Skeletal muscle cell (primary cell): ENCODE results near the gene GPBAR1.
A peak's percentile ranks its signal among the peaks of the same experiment; 100 is the strongest.

Experiments
- DNase-seq: peaks from one replicate; pipeline ENCODE4 v3.0.0-alpha.2; 2010; ENCODE audit warnings: low read depth
- H3K4me3 ChIP-seq: 2 replicates; pipeline ENCODE4 v1.5.1; 2011; ENCODE audit warnings: low read depth, mild to moderate bottlenecking, control low read depth, low read length, moderate library complexity

Gene GPBAR1

DNA sequence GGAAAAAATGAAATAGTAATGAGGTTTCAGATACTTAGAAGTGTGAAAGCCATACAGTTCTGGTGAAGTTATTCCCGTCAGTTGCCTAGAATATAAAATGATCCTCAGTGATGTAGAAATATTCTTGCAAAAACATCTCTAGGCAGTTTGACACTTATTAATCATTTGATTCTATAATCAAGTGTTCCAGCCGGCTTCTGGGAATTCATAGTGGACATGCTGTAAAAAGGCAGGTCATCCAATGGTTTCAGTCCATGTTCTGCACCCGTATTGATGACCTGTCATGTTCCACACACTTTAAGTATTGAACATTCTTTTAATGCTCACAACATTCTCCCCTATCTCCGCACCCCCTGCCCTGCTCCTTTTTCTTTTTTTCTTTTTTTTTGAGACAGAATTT, 24.0 kb upstream of the GPBAR1 start:
- H3K4me3 ChIP-seq, result no peak overlapping the region
- no peak for DNase-seq

DNA sequence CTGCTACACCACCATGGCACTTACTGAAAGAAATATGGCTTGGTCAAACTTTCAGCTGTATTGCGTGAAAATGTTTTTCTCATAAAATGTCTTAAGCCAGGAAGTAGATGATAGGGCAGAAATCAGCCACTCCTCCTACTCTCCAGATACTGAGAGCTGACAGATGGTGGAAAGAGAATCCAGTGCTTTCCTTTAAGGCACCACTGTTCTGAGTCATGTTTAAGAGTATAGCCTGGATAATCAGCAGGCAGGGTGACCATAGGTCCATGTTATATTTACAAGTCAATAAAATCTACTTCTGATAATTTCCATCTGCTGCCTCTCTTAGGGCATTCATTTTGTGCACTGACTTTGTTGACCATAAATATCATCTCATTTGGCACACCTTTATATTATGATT, 21.9 kb upstream of the GPBAR1 start:
- no peak overlapping the region for H3K4me3 ChIP-seq
- no peak for DNase-seq

DNA sequence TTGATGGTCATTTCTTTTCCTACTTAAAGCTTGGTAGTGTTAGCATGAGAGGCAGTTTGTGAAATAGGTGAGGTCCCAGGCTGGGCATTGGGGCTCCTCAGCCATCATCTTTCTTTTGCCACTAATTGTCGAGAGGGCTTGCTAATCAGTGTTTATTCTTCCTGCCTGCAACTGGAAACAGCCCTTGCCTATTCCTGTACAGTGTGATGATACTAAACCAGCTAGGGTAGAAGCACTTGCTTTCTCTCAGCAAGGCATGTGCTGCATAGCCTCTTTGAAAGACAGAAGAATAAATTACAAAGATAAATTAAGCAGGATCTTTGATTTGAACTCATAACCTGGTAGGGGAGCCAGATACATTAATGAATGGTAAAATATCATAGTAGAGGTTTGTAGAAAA, 16.6 kb upstream of the GPBAR1 start:
- no peak for DNase-seq
- no peak overlapping the region for H3K4me3 ChIP-seq

DNA sequence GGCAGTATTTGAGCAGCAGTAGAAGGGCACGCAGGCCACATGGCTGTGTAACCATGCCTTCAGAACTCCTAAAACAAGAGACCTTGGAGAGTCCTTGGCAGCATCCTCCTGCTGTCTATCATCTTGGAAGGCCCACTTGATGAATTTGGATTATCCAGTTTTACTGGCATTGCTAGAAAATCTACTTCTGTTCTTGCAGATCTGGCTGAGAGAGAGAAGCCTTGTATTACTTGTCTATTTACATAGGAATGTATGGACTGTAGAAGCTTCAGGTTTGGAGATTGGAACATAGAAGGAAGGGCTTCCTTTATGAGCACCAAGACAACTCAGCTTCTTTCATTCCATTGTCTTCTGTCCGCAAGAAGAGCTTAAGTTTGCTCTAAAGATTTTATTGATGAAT, 16.1 kb upstream of the GPBAR1 start:
- no peak for DNase-seq
- H3K4me3 ChIP-seq, result no peak overlapping the region

DNA sequence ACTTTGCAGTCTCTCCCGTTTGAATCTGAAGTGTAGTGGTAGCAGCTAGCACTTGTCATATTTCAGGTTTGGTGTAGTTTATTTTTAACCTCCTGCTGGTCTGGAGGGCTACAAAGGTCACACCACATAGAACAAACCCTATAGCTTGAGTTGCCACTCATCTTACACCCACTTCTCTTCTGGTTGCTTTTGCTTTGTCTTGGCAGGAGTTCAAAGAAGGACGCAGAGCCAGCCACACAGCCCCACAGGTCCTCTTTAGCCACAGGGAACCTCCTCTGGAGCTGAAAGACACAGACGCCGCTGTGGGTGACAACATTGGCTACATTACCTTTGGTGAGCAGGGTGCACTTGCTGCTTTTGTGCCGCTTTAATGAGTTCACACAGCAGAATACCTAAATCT, 15.6 kb upstream of the GPBAR1 start:
- no peak for DNase-seq
- no peak overlapping the region for H3K4me3 ChIP-seq

DNA sequence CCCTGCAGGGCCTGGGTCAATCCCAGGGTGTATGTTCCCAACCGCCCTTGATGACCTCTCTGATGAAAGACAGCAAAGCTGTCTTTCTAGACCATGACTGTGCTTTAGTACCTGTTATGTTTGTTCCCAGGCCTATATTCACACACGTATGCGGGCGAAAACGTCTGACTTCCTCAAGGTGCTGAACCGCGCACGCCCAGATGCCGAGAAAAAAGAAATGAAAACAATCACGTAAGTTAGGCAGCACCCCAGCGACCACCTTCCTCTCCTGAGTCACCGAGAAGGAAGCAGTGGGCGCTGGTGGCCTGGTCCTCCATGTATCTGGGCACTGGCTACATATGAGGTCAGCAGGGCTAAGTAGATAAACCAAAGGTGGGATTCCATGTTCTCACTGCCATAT, 11.1 kb upstream of the GPBAR1 start:
- DNase-seq, result no peak
- no peak overlapping the region for H3K4me3 ChIP-seq

DNA sequence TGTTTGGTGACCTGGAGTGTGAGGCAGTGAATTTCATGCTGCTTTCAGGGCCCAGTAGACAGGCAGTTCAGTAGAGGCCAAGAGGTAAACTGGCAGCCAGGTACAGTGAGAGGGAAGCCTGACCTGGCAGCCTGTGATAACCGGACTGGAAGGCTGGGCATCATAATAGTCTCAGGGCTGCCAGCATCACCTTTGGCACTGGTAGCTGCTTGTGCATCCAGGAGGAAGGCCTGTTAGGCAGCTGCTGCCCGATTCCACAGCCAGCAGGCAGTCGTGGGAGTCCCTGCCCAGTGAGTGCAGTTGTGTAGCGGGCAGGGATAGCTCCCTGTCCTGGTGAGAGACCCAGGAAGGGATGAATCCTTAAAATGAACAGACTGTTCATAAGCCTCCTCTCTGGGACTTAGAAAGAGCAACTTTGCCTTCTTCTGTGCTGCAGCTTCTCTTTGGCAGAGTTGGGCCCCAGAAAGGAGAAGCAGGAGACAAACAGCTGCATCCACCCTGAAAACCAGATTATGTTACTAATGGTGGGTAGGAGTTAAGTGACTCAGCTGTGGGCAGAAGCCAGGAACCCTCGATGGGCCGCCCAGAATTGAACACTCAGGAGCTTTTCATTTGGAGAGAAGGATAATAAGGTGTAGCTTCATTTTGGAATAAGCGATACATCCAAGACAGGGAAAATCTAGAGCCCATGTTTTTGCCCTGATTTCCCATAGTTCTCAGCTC, 8.1 kb upstream of the GPBAR1 start:
- no peak for DNase-seq
- H3K4me3 ChIP-seq, result no peak overlapping the region

DNA sequence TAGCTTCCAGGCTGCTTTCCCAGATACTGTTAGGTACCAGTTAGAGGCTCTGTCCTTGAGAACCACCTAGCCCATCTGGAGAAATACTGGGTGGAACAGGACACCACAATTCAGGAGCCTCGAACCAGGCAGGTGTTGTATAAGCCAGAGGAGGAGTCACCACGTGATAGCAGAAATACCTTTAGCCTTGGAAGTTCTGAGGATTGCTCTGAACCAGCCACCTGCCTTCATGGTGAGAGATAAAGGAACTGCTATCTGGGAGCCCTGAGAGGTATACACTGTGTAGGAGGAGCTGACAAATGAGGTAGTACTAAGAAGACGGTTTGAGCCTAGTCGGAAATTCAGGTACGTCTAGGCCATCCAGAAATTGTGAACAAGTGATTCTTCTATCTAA, 7.6 kb upstream of the GPBAR1 start:
- DNase-seq, result no peak

DNA sequence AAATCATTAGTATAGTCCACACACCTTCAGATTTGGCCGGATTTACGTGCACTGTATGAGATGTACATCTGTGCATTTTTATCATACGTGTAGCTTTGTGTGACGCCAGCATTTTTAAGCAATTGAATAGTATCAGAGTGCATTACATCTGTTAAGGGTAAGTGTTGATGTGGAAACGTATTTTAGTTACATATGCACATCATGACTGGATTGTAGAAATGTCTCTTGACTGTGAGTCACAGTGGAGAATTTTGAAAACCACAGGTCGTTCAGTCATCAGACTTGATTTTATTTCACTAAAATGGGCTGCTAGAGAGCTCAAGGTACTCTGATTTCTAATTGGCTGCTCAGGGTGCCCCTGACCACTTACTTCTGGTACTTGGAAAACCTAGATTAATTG, 5.4 kb upstream of the GPBAR1 start:
- no peak for DNase-seq
- H3K4me3 ChIP-seq, result no peak overlapping the region

More for the DNA sequence above, 7.6 kb upstream of the GPBAR1 start:
- H3K4me3 ChIP-seq, result no peak overlapping the region

DNA sequence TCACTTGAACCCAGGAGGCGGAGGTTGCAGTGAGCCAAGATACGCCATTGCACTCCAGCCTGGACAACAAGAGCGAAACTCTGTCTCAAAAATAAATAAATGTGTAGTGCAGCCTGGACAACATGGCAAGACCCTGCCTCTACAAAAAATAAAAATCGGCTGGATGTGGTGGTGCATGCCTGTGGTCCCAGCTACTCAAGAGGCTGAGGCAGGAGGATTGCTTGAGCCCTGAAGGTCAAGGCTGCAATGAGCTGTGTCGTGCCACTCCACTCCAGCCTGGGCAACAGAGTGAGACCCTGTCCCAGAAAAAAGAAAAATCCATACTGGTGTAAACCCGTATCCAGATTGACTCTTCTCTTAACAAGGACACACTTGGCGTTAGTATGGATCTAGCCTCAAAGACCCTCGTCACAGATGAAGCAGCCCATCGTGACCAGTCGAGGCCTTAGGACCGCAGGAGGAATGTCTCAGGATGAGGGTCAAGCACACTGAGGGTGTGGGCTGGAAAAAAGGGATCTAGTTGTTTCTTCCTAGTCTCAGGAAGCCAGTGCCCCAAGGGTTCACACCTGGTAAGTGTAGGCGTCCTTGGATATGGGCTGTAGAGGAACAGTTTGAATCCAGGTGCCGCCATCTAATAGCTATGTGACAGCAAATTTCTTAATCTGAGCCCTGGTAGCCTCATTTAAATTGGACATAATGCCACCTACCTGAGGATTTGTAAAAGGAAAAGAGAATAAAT, 4.0 kb upstream of the GPBAR1 start:
- no peak for DNase-seq

DNA sequence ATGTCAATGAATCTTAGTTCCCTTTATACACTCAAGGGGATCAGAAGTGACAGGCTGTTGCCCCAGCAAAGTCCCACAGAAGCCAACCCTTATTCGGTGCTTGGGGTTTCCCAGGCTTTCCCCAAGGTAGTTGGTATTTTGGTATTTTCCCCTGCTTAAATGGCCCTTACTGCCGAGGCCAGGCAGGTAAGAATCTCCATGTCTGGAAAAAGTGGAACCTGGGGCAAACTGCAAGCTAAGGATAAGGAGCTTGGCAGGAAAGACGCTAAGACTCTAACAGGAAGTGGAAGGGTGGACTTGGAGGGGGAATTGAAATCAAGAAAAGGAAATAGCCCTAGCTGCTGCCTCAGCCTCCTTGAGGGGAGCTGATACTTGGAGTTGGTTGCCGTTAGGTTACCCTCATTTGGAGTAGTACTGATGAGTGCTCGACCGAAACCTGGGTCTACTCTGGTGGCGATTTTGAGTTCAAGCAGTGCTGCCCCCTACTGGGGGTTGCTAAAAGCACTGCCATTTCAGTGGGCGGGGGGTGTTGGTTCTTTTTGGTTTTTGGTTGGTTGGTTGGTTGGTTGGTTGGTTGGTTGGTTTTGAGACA, 3.3 kb upstream of the GPBAR1 start:
- no peak overlapping the region for H3K4me3 ChIP-seq
- DNase-seq, result no peak

More for the DNA sequence above, 4.0 kb upstream of the GPBAR1 start:
- no peak overlapping the region for H3K4me3 ChIP-seq

DNA sequence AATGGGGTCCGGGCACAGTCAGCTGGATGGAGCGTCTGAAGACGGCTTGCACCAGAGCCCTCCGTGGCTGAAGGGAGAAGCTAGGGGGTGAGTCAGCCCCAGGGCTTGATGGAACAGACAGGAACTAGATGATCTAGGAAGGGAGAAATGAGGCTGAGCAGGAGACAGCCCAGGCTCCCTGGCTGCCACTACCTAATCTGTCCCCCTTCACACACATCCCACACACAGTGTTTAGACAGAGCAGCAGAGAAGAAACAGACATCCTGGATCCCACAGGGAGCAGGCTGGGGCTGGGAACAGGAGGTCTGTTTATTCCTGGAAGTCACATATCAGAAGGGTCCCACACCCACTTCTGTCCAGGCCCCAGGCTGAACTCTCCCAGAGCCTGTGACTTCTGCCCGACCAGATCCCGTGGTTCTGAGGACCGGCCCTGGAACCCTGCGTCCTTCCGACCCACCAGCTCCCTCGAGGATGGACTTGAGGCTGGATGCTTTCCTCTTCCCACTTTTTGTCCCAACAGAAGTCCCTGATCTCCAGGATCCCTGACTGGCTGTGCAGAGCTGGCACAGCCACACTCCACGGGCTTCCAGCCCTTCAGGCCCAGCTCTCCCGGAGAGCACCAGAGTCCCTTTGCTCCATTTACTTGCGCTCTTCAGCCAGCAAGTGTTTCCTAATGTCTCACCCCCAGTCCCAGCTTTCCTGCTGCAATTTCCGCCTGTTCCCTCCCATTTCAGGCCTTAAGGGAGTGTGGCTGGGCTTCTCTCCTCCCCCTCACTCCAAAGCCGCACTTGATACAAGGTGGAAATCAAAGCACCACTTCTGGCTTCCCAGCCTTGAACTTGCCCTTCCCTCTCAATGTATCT, 1.5 kb upstream of the GPBAR1 start:
- H3K4me3 ChIP-seq, result no peak overlapping the region
- DNase-seq, result peak; percentile 66

DNA sequence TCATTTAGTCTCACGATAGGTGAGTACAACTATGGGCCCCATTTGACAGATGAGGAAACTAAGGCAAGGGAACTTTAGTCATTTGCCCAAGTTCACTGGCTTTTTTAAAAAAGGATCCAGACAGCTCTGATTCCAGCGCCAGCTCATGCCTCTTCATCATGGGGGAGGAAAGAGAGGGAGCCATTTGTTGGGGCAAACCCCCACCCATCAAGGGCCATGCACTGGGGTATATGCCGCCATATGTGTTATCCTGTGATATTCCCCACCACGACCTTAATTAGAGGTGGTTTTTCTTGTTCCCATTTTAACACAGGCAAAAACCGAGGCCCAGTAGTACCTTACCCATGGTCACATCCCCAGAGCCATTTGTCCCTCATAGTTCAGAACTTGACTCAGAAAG, 649 bp upstream of the GPBAR1 start:
- H3K4me3 ChIP-seq, result no peak overlapping the region
- DNase-seq, result no peak

DNA sequence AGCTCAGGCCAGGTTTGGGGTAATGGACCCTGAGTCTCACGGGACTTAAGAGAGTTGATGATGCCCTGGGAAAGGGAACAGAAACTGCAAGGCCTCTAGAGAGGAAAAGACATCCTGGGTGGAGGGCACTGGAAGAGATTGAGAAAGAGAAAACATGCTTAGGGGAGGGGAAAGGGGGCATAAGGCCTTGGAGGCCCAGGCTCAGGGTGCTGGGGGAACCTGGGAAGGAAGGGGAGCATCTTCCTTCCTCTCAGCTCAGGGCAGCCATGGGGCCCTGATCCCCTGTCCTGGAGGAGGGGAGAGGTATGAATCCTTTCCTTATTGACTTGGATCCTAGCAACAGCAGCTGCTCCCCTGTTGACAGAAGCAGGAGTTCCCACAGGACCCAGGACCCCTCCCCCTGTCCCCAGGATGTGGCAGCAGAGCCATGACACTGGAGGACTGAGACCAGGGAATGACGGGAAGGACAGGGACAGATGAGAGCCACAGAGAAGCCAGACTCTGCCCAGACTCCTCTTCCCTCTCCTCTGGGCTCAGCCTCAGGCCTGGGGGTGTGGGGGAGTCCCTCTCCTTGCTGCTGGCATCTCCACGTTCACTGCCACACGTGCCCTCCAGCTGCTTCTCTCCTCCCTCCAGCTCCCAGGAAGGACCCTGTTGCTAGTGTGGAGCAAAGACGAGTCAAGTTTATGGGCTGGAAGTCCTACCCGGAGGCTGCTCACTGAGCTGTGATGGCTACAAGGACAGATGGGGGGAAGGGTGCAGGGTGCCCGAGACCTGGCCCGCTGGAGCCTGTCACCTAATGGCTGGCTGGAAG, 815 bp downstream of the GPBAR1 start:
- no peak overlapping the region for H3K4me3 ChIP-seq

DNA sequence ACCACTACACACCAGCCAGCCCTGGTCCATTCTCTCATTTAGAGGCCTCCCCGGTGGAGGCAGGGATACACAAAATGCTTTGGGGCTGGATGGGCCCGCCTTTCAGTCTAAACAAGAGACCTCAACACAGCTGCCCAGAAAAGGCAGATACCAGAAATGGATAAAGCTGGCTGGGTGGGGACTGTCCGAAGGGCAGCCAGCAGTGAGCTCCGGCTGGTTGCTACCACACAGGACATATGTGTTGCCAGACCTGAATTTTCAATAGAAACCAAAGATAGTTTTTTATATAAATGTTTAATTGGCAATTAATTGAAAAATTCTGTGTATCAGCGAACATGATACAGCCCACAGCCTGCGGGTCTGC, 1.4 kb downstream of the GPBAR1 start:
- DNase-seq, result no peak
- no peak overlapping the region for H3K4me3 ChIP-seq

More for the DNA sequence above, 815 bp downstream of the GPBAR1 start:
- no peak for DNase-seq

DNA sequence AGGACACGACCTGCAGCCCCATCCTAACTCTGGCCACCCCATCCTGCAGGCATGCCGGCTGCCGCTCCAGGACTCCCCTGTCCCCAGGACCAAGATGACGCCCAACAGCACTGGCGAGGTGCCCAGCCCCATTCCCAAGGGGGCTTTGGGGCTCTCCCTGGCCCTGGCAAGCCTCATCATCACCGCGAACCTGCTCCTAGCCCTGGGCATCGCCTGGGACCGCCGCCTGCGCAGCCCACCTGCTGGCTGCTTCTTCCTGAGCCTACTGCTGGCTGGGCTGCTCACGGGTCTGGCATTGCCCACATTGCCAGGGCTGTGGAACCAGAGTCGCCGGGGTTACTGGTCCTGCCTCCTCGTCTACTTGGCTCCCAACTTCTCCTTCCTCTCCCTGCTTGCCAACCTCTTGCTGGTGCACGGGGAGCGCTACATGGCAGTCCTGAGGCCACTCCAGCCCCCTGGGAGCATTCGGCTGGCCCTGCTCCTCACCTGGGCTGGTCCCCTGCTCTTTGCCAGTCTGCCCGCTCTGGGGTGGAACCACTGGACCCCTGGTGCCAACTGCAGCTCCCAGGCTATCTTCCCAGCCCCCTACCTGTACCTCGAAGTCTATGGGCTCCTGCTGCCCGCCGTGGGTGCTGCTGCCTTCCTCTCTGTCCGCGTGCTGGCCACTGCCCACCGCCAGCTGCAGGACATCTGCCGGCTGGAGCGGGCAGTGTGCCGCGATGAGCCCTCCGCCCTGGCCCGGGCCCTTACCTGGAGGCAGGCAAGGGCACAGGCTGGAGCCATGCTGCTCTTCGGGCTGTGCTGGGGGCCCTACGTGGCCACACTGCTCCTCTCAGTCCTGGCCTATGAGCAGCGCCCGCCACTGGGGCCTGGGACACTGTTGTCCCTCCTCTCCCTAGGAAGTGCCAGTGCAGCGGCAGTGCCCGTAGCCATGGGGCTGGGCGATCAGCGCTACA, 2.1 kb downstream of the GPBAR1 start:
- H3K4me3 ChIP-seq, result no peak overlapping the region
- no peak for DNase-seq

DNA sequence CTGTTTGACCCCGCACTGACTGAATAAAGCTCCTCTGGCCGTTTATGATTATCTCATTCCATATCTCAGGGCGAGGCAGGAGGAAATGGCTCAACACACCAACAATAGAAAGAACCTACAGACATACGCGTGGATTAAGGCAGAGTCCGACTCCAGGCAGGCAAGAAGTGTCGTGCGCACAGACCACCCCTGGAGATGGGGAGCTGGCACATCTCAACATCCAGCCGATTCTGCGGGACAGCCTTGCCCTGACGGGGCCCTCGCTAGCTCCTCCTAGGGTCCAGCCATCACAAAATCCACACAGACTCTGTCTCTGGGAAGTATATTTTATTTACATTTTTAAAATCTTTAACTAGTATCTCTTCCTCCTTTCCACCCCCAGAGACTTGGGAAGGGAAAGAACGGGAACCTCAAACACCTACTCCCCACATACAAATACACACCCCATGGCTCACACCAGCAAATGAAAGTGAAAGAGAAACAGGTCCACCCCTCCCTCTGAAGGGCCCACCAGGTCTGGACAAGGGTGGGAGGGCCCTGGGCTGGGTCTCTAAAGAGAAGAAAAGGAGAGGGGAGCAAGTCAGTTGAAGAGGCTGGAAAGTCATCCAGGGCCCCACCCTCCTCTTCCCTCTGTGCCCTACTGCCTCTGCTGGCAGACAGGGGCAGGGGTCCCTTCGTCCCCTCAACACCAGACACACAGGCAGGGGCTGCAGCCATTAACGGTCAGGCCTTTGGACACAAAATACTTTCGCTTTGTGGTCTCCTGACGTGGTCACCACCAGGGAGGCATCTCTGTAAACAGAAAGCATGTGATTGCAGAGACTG, 3.2 kb downstream of the GPBAR1 start:
- no peak overlapping the region for H3K4me3 ChIP-seq
- DNase-seq, result no peak
